GM21447 (cell line): ENCODE data around the gene MAST3.
"Not testable (repeated sequence)": the region's sequence is repeated elsewhere in the genome, so short reads cannot be mapped to it uniquely, and the experiment has no call there.

ENCODE experiments used
- ATAC-seq: cut with Tn5 transposase; IDR thresholded peaks from one replicate; pipeline ENCODE4 v1.9.1; 2021; ENCODE audit not compliant: unreplicated experiment

Gene MAST3

GRCh38 chr19:18157465-18158063 lies 60.0 kb downstream of the MAST3 start:
- no peak for ATAC-seq

GRCh38 chr19:18158467-18158866 lies 60.9 kb downstream of the MAST3 start:
- ATAC-seq, result no peak

GRCh38 chr19:18159059-18159616 lies 61.6 kb downstream of the MAST3 start:
- not testable (repeated sequence) for ATAC-seq

- no peak for ATAC-seq
Measured at GRCh38 chr19:18159810-18160209, 62.2 kb downstream of the MAST3 start.

- no peak for ATAC-seq
Measured at GRCh38 chr19:18160493-18160970, 63.0 kb downstream of the MAST3 start.

GRCh38 chr19:18160971-18161635 lies 63.5 kb downstream of the MAST3 start:
- ATAC-seq, result peak; percentile 61

- ATAC-seq, result no peak
Measured at GRCh38 chr19:18161636-18162002, 64.0 kb downstream of the MAST3 start.

GRCh38 chr19:18164072-18164471 lies 66.5 kb downstream of the MAST3 start:
- ATAC-seq, result no peak

GRCh38 chr19:18165794-18166544 lies 68.4 kb downstream of the MAST3 start:
- no peak for ATAC-seq

- no peak for ATAC-seq
Measured at GRCh38 chr19:18167011-18167410, 69.4 kb downstream of the MAST3 start.

- no peak for ATAC-seq
Measured at GRCh38 chr19:18167975-18168645, 70.5 kb downstream of the MAST3 start.

GRCh38 chr19:18168673-18169381 lies 71.2 kb downstream of the MAST3 start:
- no peak for ATAC-seq

- no peak for ATAC-seq
Measured at GRCh38 chr19:18170714-18171255, 73.2 kb downstream of the MAST3 start.

GRCh38 chr19:18171605-18172327 lies 74.2 kb downstream of the MAST3 start:
- no peak for ATAC-seq

- ATAC-seq, result no peak
Measured at GRCh38 chr19:18172331-18173053, 74.9 kb downstream of the MAST3 start.

- peak; percentile 3 for ATAC-seq
Measured at GRCh38 chr19:18173054-18173571, 75.5 kb downstream of the MAST3 start.

GRCh38 chr19:18173572-18174288 lies 76.2 kb downstream of the MAST3 start, which contains the start of gene IFI30:
Gene IFI30 (plus strand): TSS chr19:18173813. CDS start chr19:18173842, 29 bp downstream.
- peak; percentile 49 for ATAC-seq

- no peak for ATAC-seq
Measured at GRCh38 chr19:18174983-18175382, 77.4 kb downstream of the MAST3 start.
